Measurements from ENCODE around the gene DDX27. TPM values are rescaled to one million over a fixed set of nuclear protein-coding genes. Genes with fewer than 3 reads are reported as not detected.

DDX27 gene
- total and polyA plus RNA-seq, 2 of the 13 experiments (the other 11 are each of a cell fraction or from before 2014, with no cell fraction given), result 42.6 to 72.8 TPM

- TF ChIP-seq, protein P1, sequence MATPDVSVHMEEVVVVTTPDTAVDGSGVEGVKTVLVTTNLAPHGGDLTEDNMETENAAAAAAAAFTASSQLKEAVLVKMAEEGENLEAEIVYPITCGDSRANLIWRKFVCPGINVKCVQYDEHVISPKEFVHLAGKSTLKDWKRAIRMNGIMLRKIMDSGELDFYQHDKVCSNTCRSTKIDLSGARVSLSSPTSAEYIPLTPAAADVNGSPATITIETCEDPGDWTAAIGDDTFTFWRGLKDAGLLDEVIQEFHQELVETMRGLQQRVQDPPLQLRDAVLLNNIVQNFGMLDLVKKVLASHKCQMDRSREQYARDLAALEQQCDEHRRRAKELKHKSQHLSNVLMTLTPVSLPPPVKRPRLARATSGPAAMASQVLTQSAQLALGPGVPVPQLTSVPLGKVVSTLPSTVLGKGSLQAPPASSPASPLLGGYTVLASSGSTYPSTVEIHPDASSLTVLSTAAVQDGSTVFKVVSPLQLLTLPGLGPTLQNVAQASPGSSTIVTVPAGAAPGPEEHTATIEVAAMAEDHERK (CRISPR knock-in tag; IDR thresholded peaks at IDR 0.05; ENCODE audit: low read depth), result peak; percentile 77
- TF ChIP-seq SRSF1 (optimal IDR thresholded peaks at IDR 0.05; ENCODE audit: low read depth, low read length), result no peak
- 0 out of 2 replicates have a peak, but pooled peaks have one; percentile 9 for TF ChIP-seq ZNF12 (CRISPR knock-in tag; IDR thresholded peaks at IDR 0.05)
- TF ChIP-seq RFX3 (CRISPR knock-in tag; IDR thresholded peaks at IDR 0.05), result no peak
- peak; percentile 80; the same call in 1 of the 2 replicates for TF ChIP-seq ZNF556 (CRISPR knock-in tag; IDR thresholded peaks at IDR 0.05; ENCODE audit: borderline replicate concordance)
- 0 out of 2 replicates have a peak, but pooled peaks have one; percentile 4 for TF ChIP-seq ZBTB44 (CRISPR knock-in tag; IDR thresholded peaks at IDR 0.05)
- no peak for TF ChIP-seq PAF1 (CRISPR knock-in tag; IDR thresholded peaks at IDR 0.05)
- TF ChIP-seq, protein P2, sequence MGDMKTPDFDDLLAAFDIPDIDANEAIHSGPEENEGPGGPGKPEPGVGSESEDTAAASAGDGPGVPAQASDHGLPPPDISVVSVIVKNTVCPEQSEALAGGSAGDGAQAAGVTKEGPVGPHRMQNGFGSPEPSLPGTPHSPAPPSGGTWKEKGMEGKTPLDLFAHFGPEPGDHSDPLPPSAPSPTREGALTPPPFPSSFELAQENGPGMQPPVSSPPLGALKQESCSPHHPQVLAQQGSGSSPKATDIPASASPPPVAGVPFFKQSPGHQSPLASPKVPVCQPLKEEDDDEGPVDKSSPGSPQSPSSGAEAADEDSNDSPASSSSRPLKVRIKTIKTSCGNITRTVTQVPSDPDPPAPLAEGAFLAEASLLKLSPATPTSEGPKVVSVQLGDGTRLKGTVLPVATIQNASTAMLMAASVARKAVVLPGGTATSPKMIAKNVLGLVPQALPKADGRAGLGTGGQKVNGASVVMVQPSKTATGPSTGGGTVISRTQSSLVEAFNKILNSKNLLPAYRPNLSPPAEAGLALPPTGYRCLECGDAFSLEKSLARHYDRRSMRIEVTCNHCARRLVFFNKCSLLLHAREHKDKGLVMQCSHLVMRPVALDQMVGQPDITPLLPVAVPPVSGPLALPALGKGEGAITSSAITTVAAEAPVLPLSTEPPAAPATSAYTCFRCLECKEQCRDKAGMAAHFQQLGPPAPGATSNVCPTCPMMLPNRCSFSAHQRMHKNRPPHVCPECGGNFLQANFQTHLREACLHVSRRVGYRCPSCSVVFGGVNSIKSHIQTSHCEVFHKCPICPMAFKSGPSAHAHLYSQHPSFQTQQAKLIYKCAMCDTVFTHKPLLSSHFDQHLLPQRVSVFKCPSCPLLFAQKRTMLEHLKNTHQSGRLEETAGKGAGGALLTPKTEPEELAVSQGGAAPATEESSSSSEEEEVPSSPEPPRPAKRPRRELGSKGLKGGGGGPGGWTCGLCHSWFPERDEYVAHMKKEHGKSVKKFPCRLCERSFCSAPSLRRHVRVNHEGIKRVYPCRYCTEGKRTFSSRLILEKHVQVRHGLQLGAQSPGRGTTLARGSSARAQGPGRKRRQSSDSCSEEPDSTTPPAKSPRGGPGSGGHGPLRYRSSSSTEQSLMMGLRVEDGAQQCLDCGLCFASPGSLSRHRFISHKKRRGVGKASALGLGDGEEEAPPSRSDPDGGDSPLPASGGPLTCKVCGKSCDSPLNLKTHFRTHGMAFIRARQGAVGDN (CRISPR knock-in tag; IDR thresholded peaks at IDR 0.05), result peak; percentile 81
- TF ChIP-seq ZFY (CRISPR knock-in tag; IDR thresholded peaks at IDR 0.05), result peak; percentile 86
- peak; percentile 63; the same call in 1 of the 2 replicates for TF ChIP-seq HNF4G (IDR thresholded peaks at IDR 0.05; ENCODE audit: borderline replicate concordance, low read depth, low read length)
- no peak for TF ChIP-seq HNF4G (CRISPR knock-in tag; IDR thresholded peaks at IDR 0.05; ENCODE audit: borderline replicate concordance, low read depth)
- TF ChIP-seq GABPB1 (CRISPR knock-in tag; IDR thresholded peaks at IDR 0.05), result peak; percentile 95
- TF ChIP-seq FOXP1 (IDR thresholded peaks at IDR 0.05), result no peak
- TF ChIP-seq FOXP1 (CRISPR knock-in tag; IDR thresholded peaks at IDR 0.05), result no peak
- TF ChIP-seq LBX2 (CRISPR knock-in tag; IDR thresholded peaks at IDR 0.05; ENCODE audit: borderline replicate concordance), result peak; percentile 30; the same call in 1 of the 2 replicates
- peak; percentile 60; the same call in 1 of the 2 replicates for TF ChIP-seq ZMYM3 (CRISPR knock-in tag; IDR thresholded peaks at IDR 0.05)
- TF ChIP-seq FOXK1 (CRISPR knock-in tag; IDR thresholded peaks at IDR 0.05; ENCODE audit: borderline replicate concordance, low read depth), result peak; percentile 92; the same call in 1 of the 2 replicates
- TF ChIP-seq ZNF552 (CRISPR knock-in tag; IDR thresholded peaks at IDR 0.05; ENCODE audit: borderline replicate concordance), result no peak; the same call in 1 of the 2 replicates
- TF ChIP-seq ATF7 (IDR thresholded peaks at IDR 0.05), result no peak
- TF ChIP-seq ATF7 (CRISPR knock-in tag; IDR thresholded peaks at IDR 0.05), result no peak
- peak; percentile 72 for TF ChIP-seq FOXA3 (CRISPR knock-in tag; IDR thresholded peaks at IDR 0.05)
- peak; percentile 74; the same call in 1 of the 2 replicates for TF ChIP-seq ZBTB20 (CRISPR knock-in tag; IDR thresholded peaks at IDR 0.05; ENCODE audit: borderline replicate concordance, low read depth)
- no peak for TF ChIP-seq ZNF317 (CRISPR knock-in tag; IDR thresholded peaks at IDR 0.05)
Measured at GRCh38 chr20:49187851-49188641, 31.2 kb upstream of the DDX27 start, which contains the start of gene STAU1 (continued).
